IMR-90 (cell line): ENCODE data around the gene DENND5A. TPM values are rescaled to one million over a fixed set of nuclear protein-coding genes. Genes with fewer than 3 reads are reported as not detected.

ENCODE experiments used
- ATAC-seq: fragments of 200-7000 bp; cut with Tn5 transposase; 2 replicates; pipeline ENCODE4 v1.9.1; 2020; ENCODE audit warnings: low read depth, mild to moderate bottlenecking, moderate library complexity
- BruUV-seq: library from RNA; stranded (reverse); fragments of 400-500 nt; replicated peaks from 2 replicates; lab custom pipeline; 2021; lab: Mats Ljungman, UMichigan
- CTCF ChIA-PET: fragments of 300-600 bp; formaldehyde crosslinking; extraction: SDS; loops from one replicate; lab custom pipeline; 2021; ENCODE audit warnings: antibody characterized with exemption; lab: Yijun Ruan, JAX
- POLR2A ChIA-PET: fragments of 300-600 bp; sonication (Branson Sonifier 250); formaldehyde crosslinking; loops from one replicate; lab custom pipeline; 2022; ENCODE audit warnings: antibody characterized with exemption; ENCODE audit not compliant: unreplicated experiment; lab: Charles Lee
- DNase-seq: peaks from one replicate; pipeline ENCODE4 v3.0.0; 2013
- H2AFZ ChIP-seq: replicated peaks from 2 replicates; pipeline ENCODE3; 2013; ENCODE audit warnings: low read length, mild to moderate bottlenecking; ENCODE audit not compliant: poor library complexity
- H2AK5ac ChIP-seq: 2 replicates; pipeline ENCODE4 v1.6.1; 2013; ENCODE audit warnings: low read depth, low read length, inconsistent platforms
- H2AK9ac ChIP-seq: replicated peaks from 2 replicates; pipeline ENCODE3; 2013; ENCODE audit warnings: mild to moderate bottlenecking, low read depth, low read length, moderate library complexity; ENCODE audit not compliant: poor library complexity
- H2BK120ac ChIP-seq: 2 replicates; pipeline ENCODE4 v1.6.1; 2013; ENCODE audit warnings: low read depth, low read length, inconsistent platforms
- H2BK15ac ChIP-seq: 3 replicates; pipeline ENCODE4 v1.6.1; 2013; ENCODE audit warnings: low read depth, low read length, inconsistent platforms
- H2BK20ac ChIP-seq: 2 replicates; pipeline ENCODE4 v1.6.1; 2013; ENCODE audit warnings: low read depth, mild to moderate bottlenecking, inconsistent platforms, low read length, moderate library complexity
- H2BK5ac ChIP-seq: 2 replicates; pipeline ENCODE4 v1.6.1; 2013; ENCODE audit warnings: mild to moderate bottlenecking, low read depth, low read length, inconsistent platforms; ENCODE audit not compliant: poor library complexity, severe bottlenecking
- H3K14ac ChIP-seq: replicated peaks from 2 replicates; pipeline ENCODE4 v1.6.1; 2013; ENCODE audit warnings: low read depth, low read length, inconsistent platforms
- H3K18ac ChIP-seq: 2 replicates; pipeline ENCODE4 v1.6.1; 2013; ENCODE audit warnings: low read depth, low read length, control low read depth
- H3K23ac ChIP-seq: 2 replicates; pipeline ENCODE4 v1.6.1; 2013; ENCODE audit warnings: low read depth, low read length, inconsistent platforms
- H3K27ac ChIP-seq: 2 replicates; pipeline ENCODE4 v1.5.1; 2013; ENCODE audit warnings: mild to moderate bottlenecking, control low read depth, low read length; ENCODE audit not compliant: insufficient read depth
- H3K27me3 ChIP-seq: 2 replicates; pipeline ENCODE4 v1.6.1; 2013; ENCODE audit warnings: low read length; ENCODE audit not compliant: control insufficient read depth, insufficient read depth
- H3K36me3 ChIP-seq: 2 replicates; pipeline ENCODE4 v1.6.1; 2013; ENCODE audit warnings: low read length, mixed read lengths; ENCODE audit not compliant: control insufficient read depth, insufficient read depth
- H3K4ac ChIP-seq: 2 replicates; pipeline ENCODE4 v1.6.1; 2013; ENCODE audit warnings: low read depth, low read length, inconsistent platforms
- H3K4me1 ChIP-seq: 2 replicates; pipeline ENCODE4 v1.6.1; 2013; ENCODE audit warnings: low read length, mixed read lengths; ENCODE audit not compliant: control insufficient read depth, insufficient read depth
- H3K4me2 ChIP-seq: 2 replicates; pipeline ENCODE4 v1.6.1; 2013; ENCODE audit warnings: low read depth, mild to moderate bottlenecking, control low read depth, low read length, moderate library complexity
- H3K4me3 ChIP-seq: 2 replicates; pipeline ENCODE4 v1.5.1; 2013; ENCODE audit warnings: low read depth, mild to moderate bottlenecking, control low read depth, low read length, moderate library complexity; ENCODE audit not compliant: insufficient read depth
- H3K56ac ChIP-seq: 2 replicates; pipeline ENCODE4 v1.6.1; 2013; ENCODE audit warnings: low read length, inconsistent platforms; ENCODE audit not compliant: insufficient read depth; ENCODE audit errors: extremely low read depth
- H3K79me1 ChIP-seq, 2 experiments: 2 replicates each; pipeline ENCODE4 v1.6.1; 2013; ENCODE audit warnings: low read length in 2 of 2, inconsistent platforms in 1 of 2, low read depth in 1 of 2
- H3K9ac ChIP-seq: 2 replicates; pipeline ENCODE4 v1.6.1; 2013; ENCODE audit warnings: low read depth, low read length, control low read depth
- H3K9me1 ChIP-seq: 2 replicates; pipeline ENCODE4 v1.6.1; 2013; ENCODE audit warnings: low read length, inconsistent platforms; ENCODE audit not compliant: insufficient read depth
- H3K9me3 ChIP-seq: 2 replicates; pipeline ENCODE4 v1.6.1; 2013; ENCODE audit warnings: low read length; ENCODE audit not compliant: control insufficient read depth, insufficient read depth
- H4K20me1 ChIP-seq: 2 replicates; pipeline ENCODE4 v1.6.1; 2013; ENCODE audit warnings: low read length, inconsistent platforms; ENCODE audit not compliant: insufficient read depth
- H4K5ac ChIP-seq: 2 replicates; pipeline ENCODE4 v1.6.1; 2013; ENCODE audit warnings: mild to moderate bottlenecking, low read depth, low read length, control low read depth
- H4K8ac ChIP-seq, 2 experiments: 2 replicates each; pipeline ENCODE4 v1.6.1; 2013; ENCODE audit warnings: low read depth in 2 of 2, low read length in 2 of 2, control low read depth in 1 of 2, inconsistent platforms in 1 of 2
- H4K91ac ChIP-seq: 2 replicates; pipeline ENCODE4 v1.6.1; 2013; ENCODE audit warnings: low read depth, low read length, inconsistent platforms; ENCODE audit not compliant: insufficient read depth
- CTCF ChIP-seq: conservative IDR thresholded peaks from 2 replicates; pipeline ENCODE4 v1.5.1; 2012; ENCODE audit warnings: mild to moderate bottlenecking, low read depth, low read length, improper control_type of control experiment
- MXI1 ChIP-seq: IDR thresholded peaks from 2 replicates; pipeline ENCODE4 v1.6.1; 2012; ENCODE audit warnings: low read depth, mild to moderate bottlenecking, low read length, moderate library complexity, borderline replicate concordance
- RFX5 ChIP-seq: IDR thresholded peaks from 2 replicates; pipeline ENCODE4 v1.8.0; 2012; ENCODE audit warnings: low read depth, mild to moderate bottlenecking, low read length, moderate library complexity
- WGBS, 2 experiments: methylation state at CpG; one replicate each; pipeline versions ENCODE4 v1.1.5 to v1.1.7; 2013; ENCODE audit warnings: missing lambda C conversion rate in 2 of 2; ENCODE audit not compliant: insufficient read length in 1 of 2; ENCODE audit errors: extremely low coverage in 2 of 2; 5-methylcytosine and 5-hydroxymethylcytosine counted together
- dilution Hi-C: fragments of 300-500 bp; cut with HindIII; formaldehyde crosslinking; loops from one replicate; pipeline ENCODE4 v1.14.3; 2018; ENCODE audit warnings: low sequenced_read_pairs; ENCODE audit not compliant: unreplicated experiment
- in situ Hi-C: fragments of 300-500 bp; cut with MboI; formaldehyde crosslinking; loops from 3 replicates; pipeline ENCODE4 v1.14.3; 2019; ENCODE audit warnings: low sequenced_read_pairs, inconsistent platforms, mixed read lengths
- intact Hi-C: fragments of 100-400 bp; cut with micrococcal nuclease; formaldehyde crosslinking; loops from 2 replicates; pipeline ENCODE4 v1.10.0; 2022
- polyA plus RNA-seq, 3 experiments: library from polyadenylated mRNA; depleted of rRNA; stranded (reverse); fragments of >200 nt; gene quantifications; 2 replicates each; pipeline ENCODE4 v1.2.3, GENCODE V29; 2012; ENCODE audit warnings: low replicate concordance in 1 of 3
- total RNA-seq: library from RNA; depleted of rRNA; stranded (reverse); fragments of >200 nt; gene quantifications from 2 replicates; pipeline ENCODE4 v1.2.3, GENCODE V29; 2012

DENND5A gene
- total and polyA plus RNA-seq, 2 of the 4 experiments (the other 2 are of a cell fraction) = 179 to 192 TPM

DNA sequence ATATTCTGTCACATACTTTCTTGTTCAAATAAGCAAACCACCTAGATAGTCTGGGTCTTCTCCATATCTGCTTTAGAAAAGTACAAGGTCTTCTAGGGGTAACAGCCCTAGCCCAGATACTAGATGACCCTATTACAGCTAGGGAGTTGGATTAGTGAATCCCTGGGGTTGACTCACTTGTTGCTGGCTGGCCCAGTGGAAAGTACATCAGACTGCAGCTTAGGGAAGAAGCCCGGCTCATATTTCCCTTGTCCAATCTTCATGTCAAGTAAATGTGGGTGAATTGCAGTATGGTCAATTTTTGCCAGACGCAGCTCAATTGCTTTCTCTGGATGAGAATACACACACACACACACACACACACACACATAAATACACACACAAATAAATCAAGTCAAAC lies 94.7 kb downstream of the DENND5A start:
- no peak overlapping the region for H3K9ac ChIP-seq
- peaks cover 9% of the 10 kb centered on the region; the same call in 1 of the 2 replicates for H4K20me1 ChIP-seq
- no peak overlapping the region for H2AK9ac ChIP-seq
- H3K4ac ChIP-seq = no peak overlapping the region
- POLR2A ChIA-PET = interaction anchor here (0.5 kb wide), 1 partner anchor 319 kb away, joined by 4 read pairs; no protein-coding TSS in a partner anchor
- CTCF ChIA-PET = interaction anchor here (1.0 kb wide), 1 partner anchor 20 kb away, joined by 3 read pairs; no protein-coding TSS in a partner anchor
- intact Hi-C loops (loop anchor here (5.0 to 10.0 kb wide), 3 partner anchors 137 to 244 kb away; partner anchors contain the start of gene IPO7), dilution Hi-C loops (no loop called here), in situ Hi-C loops (no loop called here)
- H2AFZ ChIP-seq = no peak overlapping the region
- no peak overlapping the region for H2BK20ac ChIP-seq
- no peak overlapping the region for H2AK5ac ChIP-seq
- TF ChIP-seq RFX5 = peak; percentile 93
- no peak for TF ChIP-seq CTCF
- no peak for TF ChIP-seq MXI1
- H3K4me3 ChIP-seq = no peak overlapping the region
- H3K4me1 ChIP-seq = peaks cover 9% of the 10 kb centered on the region; the same call in 1 of the 2 replicates
- H3K14ac ChIP-seq = no peak overlapping the region
- no peak overlapping the region for H3K56ac ChIP-seq
- DNase-seq (peak; percentile 82), ATAC-seq (peak; percentile 95)
- no peak overlapping the region for H3K27ac ChIP-seq
- no peak overlapping the region for H4K5ac ChIP-seq
- no peak overlapping the region for H2BK5ac ChIP-seq
- H2BK15ac ChIP-seq = no peak overlapping the region
- no peak overlapping the region for H4K8ac ChIP-seq
- no CpG with 5 or more reads among the region's 2 CpGs for WGBS, 2 experiments
- peaks cover 12% of the 10 kb centered on the region for H3K9me1 ChIP-seq
- H3K23ac ChIP-seq = no peak overlapping the region
- H3K36me3 ChIP-seq = peaks cover 19% of the 10 kb centered on the region
- H2BK120ac ChIP-seq = no peak overlapping the region
- no peaks in the 10 kb centered on the region for H3K9me3 ChIP-seq
- H4K91ac ChIP-seq = no peak overlapping the region
- no peak overlapping the region for H3K18ac ChIP-seq
- peaks cover 20 to 42% of the 10 kb centered on the region in 2 experiments for H3K79me1 ChIP-seq
- no TSS peak for BruUV-seq
- no peak overlapping the region for H3K4me2 ChIP-seq
- no peaks in the 10 kb centered on the region for H3K27me3 ChIP-seq
